ENCODE data around the gene AP3S2. TPM values are rescaled to one million over a fixed set of nuclear protein-coding genes. Genes with fewer than 3 reads are reported as not detected.
"Not testable (repeated sequence)": the region's sequence is repeated elsewhere in the genome, so short reads cannot be mapped to it uniquely, and the experiment has no call there.

Gene AP3S2
- total RNA-seq, 1 donor from 2014 or later = 36.4 TPM

GRCh38 chr15:89885611-89886010 is 8.2 kb downstream of the AP3S2 start:
- Mint-ChIP-seq H3K4me1 (peaks cover 7% of the 10 kb centered on the region), H3K4me3 (no peak overlapping the region), H3K36me3 (ENCODE audit: low read depth) (peaks cover 52% of the 10 kb centered on the region), H3K27ac (no peak overlapping the region), H3K9me3 (no peaks in the 10 kb centered on the region), H3K27me3 (no peaks in the 10 kb centered on the region)
- ATAC-seq (ENCODE audit: low read depth) (no peak), DNase-seq (no peak)
- TF ChIP-seq CTCF (IDR thresholded peaks at IDR 0.05) = no peak
- CTCF ChIA-PET = interaction anchor here (0.6 kb wide), 1 partner anchor 12 kb away, joined by 3 read pairs; no protein-coding TSS in a partner anchor
- intact Hi-C loops (cut with micrococcal nuclease) = no loop called here
- POLR2A ChIA-PET = interaction anchor here (0.6 to 1.0 kb wide), 3 partner anchors 9 to 115 kb away, joined by 4 to 10 read pairs (median 5); partner anchors contain the start of genes AP3S2 and ZNF710

- ATAC-seq (ENCODE audit: low read depth); H3K27me3 Mint-ChIP-seq; H3K4me1 Mint-ChIP-seq; intact Hi-C loops (cut with micrococcal nuclease); H3K27ac Mint-ChIP-seq; DNase-seq; H3K9me3 Mint-ChIP-seq; H3K4me3 Mint-ChIP-seq: not testable (repeated sequence)
- H3K36me3 Mint-ChIP-seq (ENCODE audit: low read depth) = peaks cover 55% of the 10 kb centered on the region
- POLR2A ChIA-PET = interaction anchor here (0.6 to 1.0 kb wide), 2 partner anchors 9 to 116 kb away, joined by 4 to 10 read pairs; partner anchors contain the start of genes AP3S2 and ZNF710
- CTCF ChIA-PET = interaction anchor here (0.6 kb wide), 1 partner anchor 13 kb away, joined by 3 read pairs; no protein-coding TSS in a partner anchor
Measured at GRCh38 chr15:89885179-89885578, 8.6 kb downstream of the AP3S2 start.

- H3K4me1 Mint-ChIP-seq = no peaks in the 10 kb centered on the region
- H3K27ac Mint-ChIP-seq = no peak overlapping the region
- TF ChIP-seq CTCF (IDR thresholded peaks at IDR 0.05) = no peak
- peaks cover 51% of the 10 kb centered on the region for H3K36me3 Mint-ChIP-seq (ENCODE audit: low read depth)
- ChIA-PET POLR2A (no interaction called here), CTCF (interaction anchor here (1.5 kb wide), 1 partner anchor 8 kb away, joined by 3 read pairs; no protein-coding TSS in a partner anchor)
- ATAC-seq (ENCODE audit: low read depth) = no peak
- no peaks in the 10 kb centered on the region for H3K9me3 Mint-ChIP-seq
- no peaks in the 10 kb centered on the region for H3K27me3 Mint-ChIP-seq
- no peak overlapping the region for H3K4me3 Mint-ChIP-seq
- intact Hi-C loops (cut with micrococcal nuclease) = no loop called here
- no peak for DNase-seq
Measured at GRCh38 chr15:89883518-89883917, 10.3 kb downstream of the AP3S2 start.

GRCh38 chr15:89880727-89881126 is 13.1 kb downstream of the AP3S2 start:
- ChIA-PET POLR2A (no interaction called here), CTCF (no interaction called here)
- Mint-ChIP-seq H3K4me3 (no peak overlapping the region), H3K36me3 (ENCODE audit: low read depth) (peaks cover 60% of the 10 kb centered on the region), H3K27ac (no peak overlapping the region), H3K27me3 (no peaks in the 10 kb centered on the region), H3K4me1 (no peaks in the 10 kb centered on the region), H3K9me3 (no peaks in the 10 kb centered on the region)
- intact Hi-C loops (cut with micrococcal nuclease) = no loop called here
- ATAC-seq (ENCODE audit: low read depth) = no peak
- no peak for DNase-seq
- no peak for TF ChIP-seq CTCF (IDR thresholded peaks at IDR 0.05)

- Mint-ChIP-seq H3K4me1 (peaks cover 2% of the 10 kb centered on the region), H3K9me3 (no peaks in the 10 kb centered on the region), H3K36me3 (ENCODE audit: low read depth) (peaks cover 52% of the 10 kb centered on the region), H3K4me3 (no peak overlapping the region), H3K27ac (no peak overlapping the region), H3K27me3 (no peaks in the 10 kb centered on the region)
- intact Hi-C loops (cut with micrococcal nuclease) = no loop called here
- DNase-seq = no peak
- ChIA-PET POLR2A (interaction anchor here (0.6 kb wide), 1 partner anchor 19 kb away, joined by 3 read pairs; no protein-coding TSS in a partner anchor), CTCF (interaction anchor here (7.7 kb wide), 1 partner anchor 118 kb away, joined by 219 read pairs; no protein-coding TSS in a partner anchor)
- ATAC-seq (ENCODE audit: low read depth) = no peak
- no peak for TF ChIP-seq CTCF (IDR thresholded peaks at IDR 0.05)
Measured at GRCh38 chr15:89878323-89878722, 15.5 kb downstream of the AP3S2 start.
